GM19397 (cell line): ENCODE data around the gene PARK7.

Source experiments
- ATAC-seq: cut with Tn5 transposase; IDR thresholded peaks from one replicate; pipeline ENCODE4 v1.9.1; 2021; ENCODE audit warnings: mild to moderate bottlenecking, moderate library complexity; ENCODE audit not compliant: unreplicated experiment

The PARK7 gene

GRCh38 chr1:8021676-8022266 is 60.3 kb downstream of the PARK7 start:
- ATAC-seq: no peak

GRCh38 chr1:8022395-8023286 is 61.1 kb downstream of the PARK7 start:
- ATAC-seq: no peak

- no peak for ATAC-seq
These were observed 61.9 kb downstream of the PARK7 start for GRCh38 chr1:8023287-8023994.

- no peak for ATAC-seq
These were observed 62.4 kb downstream of the PARK7 start for GRCh38 chr1:8023995-8024313.

DNA sequence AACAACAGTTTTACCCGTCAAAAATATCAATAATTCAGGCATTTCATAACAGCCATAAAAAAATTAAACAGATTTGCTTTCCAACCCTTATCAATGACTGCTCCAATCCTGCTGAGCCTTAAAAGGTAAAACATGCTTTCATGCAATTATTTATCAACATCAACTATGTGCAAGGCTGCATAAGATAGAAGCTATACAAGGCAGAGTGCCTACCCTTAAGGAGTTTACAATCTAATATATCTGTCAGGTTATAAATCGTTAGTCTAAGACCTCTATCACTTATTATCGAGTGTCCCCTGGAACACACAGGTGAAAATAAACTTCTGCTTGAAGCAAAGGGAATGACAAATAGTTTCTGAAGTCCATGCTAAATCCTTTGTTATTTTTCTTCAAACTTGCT is 62.8 kb downstream of the PARK7 start:
- ATAC-seq: no peak

DNA sequence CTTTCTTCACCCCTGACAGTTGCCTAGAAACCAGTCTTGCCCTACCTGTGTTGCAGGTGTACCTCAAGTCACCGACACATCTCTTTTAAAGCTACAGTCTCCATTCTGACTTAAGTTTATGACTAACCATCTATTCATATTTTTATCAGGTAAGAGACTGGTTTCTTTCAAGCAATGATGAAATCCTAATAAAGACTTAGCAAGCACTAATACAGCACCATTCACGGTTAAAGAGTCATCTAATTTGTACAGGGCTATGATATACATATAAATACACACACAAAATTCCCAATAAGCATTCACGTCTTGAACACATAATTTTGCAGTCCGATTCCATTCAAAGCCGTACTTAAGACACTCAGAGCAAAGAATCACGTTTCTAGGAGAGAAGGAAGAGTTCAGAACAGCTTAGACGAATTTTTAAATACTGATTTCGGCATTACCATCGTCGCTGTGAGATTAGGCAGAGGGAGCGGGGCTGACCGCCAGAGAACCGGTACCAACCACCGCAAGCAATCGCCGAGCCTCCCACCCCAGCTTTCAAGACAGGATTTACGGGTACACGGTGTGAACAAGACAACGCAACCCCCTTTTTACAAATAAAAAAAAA is 63.7 kb downstream of the PARK7 start:
- no peak for ATAC-seq

GRCh38 chr1:8025671-8026144 is 64.2 kb downstream of the PARK7 start:
- peak; percentile 34 for ATAC-seq

DNA sequence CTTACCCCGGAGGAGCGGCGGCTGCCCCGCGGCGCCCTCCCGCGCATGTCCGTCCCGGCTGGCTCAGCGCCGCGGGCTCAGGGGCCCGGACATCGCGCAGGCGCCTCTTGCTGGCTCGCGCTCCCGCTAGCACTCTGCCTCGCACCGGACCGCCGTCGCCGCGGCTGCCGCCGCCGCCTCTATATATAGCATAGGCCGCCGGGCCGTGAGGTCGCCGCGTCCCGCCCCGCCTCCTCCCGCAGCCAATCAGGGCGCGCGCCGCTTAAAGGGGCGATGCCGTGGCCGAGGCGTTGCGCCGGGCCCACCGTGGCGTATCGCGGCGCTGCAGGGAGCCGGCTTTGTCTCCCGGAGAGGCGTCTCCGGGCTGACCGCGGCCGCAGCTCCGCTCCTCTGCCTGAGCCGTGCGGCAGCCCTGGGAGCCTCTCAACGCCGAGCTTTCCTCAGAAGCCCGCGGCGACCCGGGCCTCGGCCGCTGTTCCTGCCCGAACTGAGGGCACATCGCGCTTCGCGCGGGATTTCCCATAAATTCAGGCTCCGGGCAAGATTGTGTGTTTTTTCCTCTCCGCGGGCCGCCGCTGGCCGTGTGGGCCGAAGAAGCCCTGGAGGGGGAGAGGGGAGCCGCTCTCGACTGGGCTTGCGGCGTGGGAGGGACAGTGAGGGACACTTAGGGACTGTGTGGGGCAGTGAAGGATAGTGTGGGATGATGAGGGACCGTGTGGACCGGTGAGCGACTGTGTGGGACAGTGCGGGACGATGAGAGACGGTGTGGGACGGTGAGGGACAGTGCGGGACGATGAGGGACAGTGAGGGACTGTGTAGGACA is 64.9 kb downstream of the PARK7 start, which contains the start of gene ERRFI1:
Gene ERRFI1 (minus strand): TSS at position 157 of the 823 bp plus-strand sequence. CDS start 10,690 bp downstream, outside the sequence.
- peak; percentile 84 for ATAC-seq

GRCh38 chr1:8026976-8027747 is 65.7 kb downstream of the PARK7 start:
- no peak for ATAC-seq

DNA sequence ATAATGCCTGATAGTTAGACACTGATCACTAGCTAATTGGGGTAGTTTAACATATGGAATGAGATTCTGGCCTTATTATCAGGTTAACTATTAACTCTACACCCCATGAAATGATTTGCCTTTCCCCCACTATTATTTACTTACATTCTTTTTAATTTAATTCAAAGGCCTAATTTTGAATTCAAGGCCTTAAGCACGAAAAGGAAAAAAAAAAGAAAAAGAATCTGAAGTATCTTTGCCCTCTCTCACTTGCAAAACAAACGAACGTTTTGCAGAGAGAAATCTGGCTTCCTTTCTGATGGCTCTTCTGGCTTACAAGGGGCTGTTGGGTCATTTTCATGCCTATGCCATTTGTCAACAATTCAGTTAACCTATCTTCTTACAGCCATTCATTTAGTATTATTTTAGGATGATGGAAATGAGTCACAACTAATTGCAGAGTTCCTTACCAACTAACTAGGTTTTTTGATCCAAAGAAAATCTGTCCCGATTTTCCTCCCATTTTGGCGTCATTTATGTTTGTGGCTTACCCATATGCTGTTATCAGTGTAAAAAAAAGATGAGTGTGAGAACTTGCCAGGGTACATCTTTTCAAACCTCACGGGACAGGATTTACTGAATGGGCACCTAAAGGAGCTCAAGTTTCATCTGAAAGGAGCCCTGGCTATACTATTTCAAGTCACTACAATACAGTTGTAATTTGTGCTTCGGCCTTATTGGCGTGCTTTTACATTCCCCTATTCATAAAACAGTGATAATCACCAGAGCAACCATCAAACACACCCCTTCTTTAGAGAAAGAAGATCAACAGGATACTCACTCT is 66.4 kb downstream of the PARK7 start:
- no peak for ATAC-seq

DNA sequence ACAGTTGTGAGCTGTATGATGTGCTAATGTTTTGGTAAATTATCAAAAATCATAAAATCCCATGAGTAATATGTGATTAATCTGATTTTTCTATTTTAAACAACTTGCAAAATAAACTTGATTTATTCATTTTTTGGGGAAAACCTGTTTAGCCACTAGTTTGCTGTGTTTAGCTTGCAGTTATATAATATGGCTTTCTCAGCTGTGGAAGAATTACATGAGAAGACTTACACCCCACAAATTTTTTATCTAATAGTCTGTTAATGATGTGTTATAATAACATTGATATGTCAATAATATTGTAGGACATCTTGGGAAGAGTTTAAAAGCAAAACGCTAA is 67.0 kb downstream of the PARK7 start:
- no peak for ATAC-seq

DNA sequence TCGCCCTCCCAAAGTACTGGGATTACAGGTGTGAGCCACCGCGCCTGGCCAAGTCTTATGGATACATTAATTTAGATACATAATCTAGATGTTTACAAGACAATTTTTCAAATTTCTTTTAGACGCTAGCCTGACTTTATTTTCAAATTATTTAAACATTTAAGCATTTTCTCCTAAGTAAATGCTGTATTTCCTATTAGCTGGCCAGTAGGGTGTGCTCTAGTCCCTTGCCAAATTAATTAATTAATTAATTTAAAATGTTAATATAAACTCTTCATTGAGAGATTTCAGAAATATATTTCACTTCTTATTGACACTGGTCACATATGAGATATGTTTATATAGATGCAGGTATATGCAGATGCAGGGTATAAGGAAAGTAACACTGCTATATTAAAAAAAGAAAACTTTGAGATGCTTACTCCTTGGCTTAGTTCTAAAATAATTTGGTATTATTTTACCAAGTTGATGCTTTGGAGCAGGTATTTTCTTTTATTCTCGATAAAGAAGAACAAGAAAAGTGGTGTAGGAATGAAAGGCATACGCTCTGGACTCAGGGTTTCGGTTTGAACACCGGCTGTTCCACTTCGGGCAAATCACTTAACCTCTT is 69.8 kb downstream of the PARK7 start:
- no peak for ATAC-seq

DNA sequence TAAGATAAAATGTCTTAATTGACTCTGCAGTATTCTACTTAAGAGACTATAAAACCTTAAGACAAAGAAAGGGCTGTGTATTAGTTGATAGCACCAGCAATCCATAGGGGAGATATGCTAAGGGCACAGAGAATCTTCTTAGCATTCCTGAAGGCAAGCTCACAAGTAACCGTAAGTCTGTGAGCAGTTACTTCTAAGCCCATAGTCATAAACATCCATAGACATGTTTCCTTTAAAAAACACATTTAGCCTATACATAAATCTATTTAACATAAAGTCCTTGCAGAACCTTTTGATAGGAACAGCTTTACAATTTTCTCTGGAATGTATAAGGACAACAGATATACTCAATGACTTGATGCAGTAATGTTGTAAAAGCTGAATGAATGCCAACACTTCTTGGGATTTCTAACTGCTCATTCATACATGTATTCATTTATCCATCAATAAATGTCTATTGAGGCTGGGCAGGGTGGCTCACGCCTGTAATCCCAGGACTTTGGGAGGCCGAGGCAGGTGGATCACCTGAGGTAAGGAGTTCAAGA is 70.9 kb downstream of the PARK7 start:
- no peak for ATAC-seq

DNA sequence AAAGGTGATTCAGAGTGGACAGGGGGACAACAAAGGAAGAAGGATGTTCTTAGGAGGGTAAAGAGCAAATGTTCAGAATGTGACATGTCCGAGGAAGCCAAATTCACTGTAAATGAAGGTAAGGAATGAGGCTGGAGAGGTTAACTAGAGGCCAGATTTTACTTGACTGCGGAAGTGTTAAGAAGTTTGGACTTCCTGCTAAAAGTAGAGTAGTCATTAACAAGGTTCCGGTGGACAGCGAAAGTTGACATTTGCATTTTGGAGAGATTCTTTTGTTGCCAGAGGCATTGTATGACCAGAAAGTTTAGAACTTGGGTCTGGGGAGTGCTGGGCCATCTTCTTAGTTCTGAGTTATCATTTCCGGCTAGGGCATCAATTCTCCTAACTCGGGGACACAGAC is 71.8 kb downstream of the PARK7 start:
- no peak for ATAC-seq
